ENCODE data around the gene ALG11. TPM values are rescaled to one million over a fixed set of nuclear protein-coding genes. Genes with fewer than 3 reads are reported as not detected.

Gene ALG11
- total RNA-seq, 1 experiment from 2014 or later, result 30.9 TPM

- Histone ChIP-seq H3K27me3 (replicated peaks; ENCODE audit: insufficient read depth, low read depth, low read length, poor library complexity) (no peaks in the 10 kb centered on the region), H3K9me3 (ENCODE audit: low read depth, low read length, poor library complexity, severe bottlenecking) (no peaks in the 10 kb centered on the region), H3K36me3 (ENCODE audit: insufficient read depth, low read length, poor library complexity, severe bottlenecking) (peaks cover 26% of the 10 kb centered on the region), H3K4me3 (ENCODE audit: low read depth, low read length, poor library complexity, severe bottlenecking) (no peak overlapping the region), H3K4me1 (ENCODE audit: insufficient read depth, low read length, poor library complexity, severe bottlenecking) (no peaks in the 10 kb centered on the region), H3K27ac (ENCODE audit: low read depth, low read length, poor library complexity, severe bottlenecking) (no peak overlapping the region)
- no peak for TF ChIP-seq CTCF (conservative IDR thresholded peaks at IDR 0.05; ENCODE audit: low read depth, low read length)
- TF ChIP-seq EZH2 (IDR thresholded peaks at IDR 0.05; ENCODE audit: borderline replicate concordance, low read depth, low read length, poor library complexity, severe bottlenecking), result no peak
- ChIA-PET POLR2A (ENCODE audit: low non-redundant PET) (no interaction called here), CTCF (no interaction called here)
- intact Hi-C loops (cut with micrococcal nuclease; ENCODE audit: unreplicated experiment), result no loop called here
- DNase-seq (ENCODE audit: low spot score), result no peak
- BruUV-seq (replicated peaks), result no TSS peak
Observed at GRCh38 chr13:52020191-52020590, 8.0 kb downstream of the ALG11 start.

- POLR2A ChIA-PET (ENCODE audit: low non-redundant PET), result no interaction called here
- intact Hi-C loops (cut with micrococcal nuclease; ENCODE audit: unreplicated experiment), result no loop called here
- Histone ChIP-seq H3K36me3 (ENCODE audit: insufficient read depth, low read length, poor library complexity, severe bottlenecking) (peaks cover 27% of the 10 kb centered on the region), H3K27ac (ENCODE audit: low read depth, low read length, poor library complexity, severe bottlenecking) (no peak overlapping the region), H3K4me1 (ENCODE audit: insufficient read depth, low read length, poor library complexity, severe bottlenecking) (no peaks in the 10 kb centered on the region), H3K9me3 (ENCODE audit: low read depth, low read length, poor library complexity, severe bottlenecking) (no peaks in the 10 kb centered on the region), H3K27me3 (replicated peaks; ENCODE audit: insufficient read depth, low read depth, low read length, poor library complexity) (no peaks in the 10 kb centered on the region), H3K4me3 (ENCODE audit: low read depth, low read length, poor library complexity, severe bottlenecking) (no peak overlapping the region)
- CTCF ChIA-PET, result no interaction called here
- TF ChIP-seq EZH2 (IDR thresholded peaks at IDR 0.05; ENCODE audit: borderline replicate concordance, low read depth, low read length, poor library complexity, severe bottlenecking) (no peak), CTCF (conservative IDR thresholded peaks at IDR 0.05; ENCODE audit: low read depth, low read length) (no peak)
- no peak for DNase-seq (ENCODE audit: low spot score)
- BruUV-seq (replicated peaks), result no TSS peak
Observed at GRCh38 chr13:52022356-52022755, 10.2 kb downstream of the ALG11 start.

GRCh38 chr13:52024481-52024880, 12.3 kb downstream of the ALG11 start, which contains the start of gene UTP14C:
Gene UTP14C, plus strand, starts transcription at chr13:52024691. Its CDS starts 4,114 bp downstream, at chr13:52028805.
- intact Hi-C loops (cut with micrococcal nuclease; ENCODE audit: unreplicated experiment), result no loop called here
- BruUV-seq (replicated peaks), result no TSS peak
- DNase-seq (ENCODE audit: low spot score), result no peak
- Histone ChIP-seq H3K36me3 (ENCODE audit: insufficient read depth, low read length, poor library complexity, severe bottlenecking) (peaks cover 24% of the 10 kb centered on the region), H3K27ac (ENCODE audit: low read depth, low read length, poor library complexity, severe bottlenecking) (no peak within 1 kb of the TSS), H3K4me3 (ENCODE audit: low read depth, low read length, poor library complexity, severe bottlenecking) (no peak within 1 kb of the TSS), H3K27me3 (replicated peaks; ENCODE audit: insufficient read depth, low read depth, low read length, poor library complexity) (no peaks in the 10 kb centered on the region), H3K4me1 (ENCODE audit: insufficient read depth, low read length, poor library complexity, severe bottlenecking) (no peaks in the 10 kb centered on the region), H3K9me3 (ENCODE audit: low read depth, low read length, poor library complexity, severe bottlenecking) (no peaks in the 10 kb centered on the region)
- CTCF ChIA-PET, result no interaction called here
- POLR2A ChIA-PET (ENCODE audit: low non-redundant PET), result interaction anchor here (1.0 kb wide), 1 partner anchor 133 kb away, joined by 6 read pairs; no protein-coding TSS in a partner anchor
- TF ChIP-seq CTCF (conservative IDR thresholded peaks at IDR 0.05; ENCODE audit: low read depth, low read length) (no peak), EZH2 (IDR thresholded peaks at IDR 0.05; ENCODE audit: borderline replicate concordance, low read depth, low read length, poor library complexity, severe bottlenecking) (no peak)

Measured in A673 (cell line).